Thyroid gland (tissue), 4 donors: ENCODE measurements around the gene NBEAL2. TPM values are rescaled to one million over a fixed set of nuclear protein-coding genes. Genes with fewer than 3 reads are reported as not detected.

Experiments used
- DNase-seq, 2 donors: peaks; one replicate each; pipeline ENCODE4 v3.0.0-alpha.2; 2019
- H3K27ac ChIP-seq, 3 donors: fragments of 200-600 bp; sonication (generic); 1 replicate in 2 of 3; 2 replicates in 1 of 3; pipeline ENCODE4 v1.5.1; 2016 to 2019; ENCODE audit warnings: mild to moderate bottlenecking in 1 of 3, moderate library complexity in 1 of 3
- H3K27me3 ChIP-seq: fragments of 200-600 bp; sonication (generic); one replicate; pipeline ENCODE4 v1.5.1; 2019
- H3K36me3 ChIP-seq, 2 donors: fragments of 200-600 bp; sonication (generic); one replicate each; pipeline ENCODE4 v1.5.1; 2016 to 2019
- H3K4me1 ChIP-seq, 2 donors: fragments of 200-600 bp; sonication (generic); one replicate each; pipeline ENCODE4 v1.5.1; 2017 to 2019
- H3K4me3 ChIP-seq, 3 donors: fragments of 200-600 bp; sonication (generic); replicated peaks in 1 of 3; 1 replicate in 2 of 3; 2 replicates in 1 of 3; pipeline ENCODE4 v1.5.1; 2016; ENCODE audit warnings: mild to moderate bottlenecking in 1 of 3
- H3K9me3 ChIP-seq: fragments of 200-600 bp; sonication (generic); one replicate; pipeline ENCODE4 v1.5.1; 2017
- CTCF ChIP-seq, 6 experiments: fragments of 200-600 bp in 3 of 6; fragments of 450-650 bp in 3 of 6; sonication (generic) in 3 of 6; IDR thresholded peaks; one replicate each; pipeline ENCODE4 v1.5.1; 2016 to 2019; ENCODE audit warnings: antibody characterized with exemption in 6 of 6, mild to moderate bottlenecking in 2 of 6, inconsistent platforms in 1 of 6, moderate library complexity in 1 of 6
- POLR2A ChIP-seq, 2 donors: fragments of 450-650 bp; IDR thresholded peaks; one replicate each; pipeline ENCODE4 v1.6.1; 2017; ENCODE audit warnings: antibody characterized with exemption in 2 of 2, mild to moderate bottlenecking in 2 of 2, moderate library complexity in 1 of 2
- WGBS, 2 donors: methylation state at CpG; one replicate each; pipeline ENCODE4 v1.1.5; 2017; 5-methylcytosine and 5-hydroxymethylcytosine counted together
- intact Hi-C: fragments of 100-400 bp; cut with DNase I; formaldehyde crosslinking; loops from one replicate; pipeline ENCODE4 v1.15.1; 2023
- total RNA-seq, 4 donors: library from RNA; depleted of rRNA; stranded (reverse); fragments of >200 nt; gene quantifications; one replicate each; pipeline ENCODE4 v1.2.3, GENCODE V29; 2016

The NBEAL2 gene
- total RNA-seq, 4 donors from 2014 or later: 19.4 to 38.6 (median 27.5) TPM

GRCh38 chr3:47000922-47001730 lies 21.7 kb downstream of the NBEAL2 start:
- H3K27ac ChIP-seq: no peak overlapping the region
- no peaks in the 10 kb centered on the region for H3K4me1 ChIP-seq
- no peaks in the 10 kb centered on the region for H3K9me3 ChIP-seq
- intact Hi-C loops: loop anchor here (5.0 kb wide), 1 partner anchor 134 kb away; no protein-coding TSS in a partner anchor
- H3K36me3 ChIP-seq: peaks cover 6 to 13% of the 10 kb centered on the region in 2 donors
- H3K4me3 ChIP-seq: no peak overlapping the region
- peak; percentile 45 to 59 for DNase-seq
- TF ChIP-seq POLR2A (IDR thresholded peaks at IDR 0.05): no peak
- TF ChIP-seq CTCF (IDR thresholded peaks at IDR 0.05): no peak
- 73 to 80% methylated on average over 14 to 24 of the region's 25 CpGs for WGBS, 2 donors
- no peaks in the 10 kb centered on the region for H3K27me3 ChIP-seq

GRCh38 chr3:47001731-47002170 lies 22.3 kb downstream of the NBEAL2 start:
- no peak overlapping the region for H3K27ac ChIP-seq
- TF ChIP-seq CTCF (IDR thresholded peaks at IDR 0.05) (no peak), POLR2A (IDR thresholded peaks at IDR 0.05) (no peak)
- H3K4me1 ChIP-seq: no peaks in the 10 kb centered on the region
- H3K4me3 ChIP-seq: no peak overlapping the region
- 90 to 97% methylated on average over 4 to 6 of the region's 16 CpGs for WGBS, 2 donors
- no peaks in the 10 kb centered on the region for H3K9me3 ChIP-seq
- H3K36me3 ChIP-seq: peaks cover 6 to 13% of the 10 kb centered on the region in 2 donors
- DNase-seq: no peak
- no peaks in the 10 kb centered on the region for H3K27me3 ChIP-seq
- intact Hi-C loops: loop anchor here (5.0 kb wide), 1 partner anchor 134 kb away; no protein-coding TSS in a partner anchor

GRCh38 chr3:47002171-47003055 lies 22.9 kb downstream of the NBEAL2 start:
- Histone ChIP-seq H3K9me3 (no peaks in the 10 kb centered on the region), H3K4me1 (no peaks in the 10 kb centered on the region), H3K27ac (no peak overlapping the region), H3K4me3 (no peak overlapping the region), H3K36me3 (peaks cover 6 to 13% of the 10 kb centered on the region in 2 donors), H3K27me3 (no peaks in the 10 kb centered on the region)
- 80 to 91% methylated on average over 25 of the region's 35 CpGs for WGBS, 2 donors
- intact Hi-C loops: loop anchor here (5.0 kb wide), 1 partner anchor 135 kb away; no protein-coding TSS in a partner anchor
- no peak for DNase-seq
- TF ChIP-seq POLR2A (IDR thresholded peaks at IDR 0.05): no peak
- TF ChIP-seq CTCF (IDR thresholded peaks at IDR 0.05): no peak

- TF ChIP-seq CTCF (IDR thresholded peaks at IDR 0.05) (no peak), POLR2A (IDR thresholded peaks at IDR 0.05) (no peak)
- H3K27me3 ChIP-seq: no peaks in the 10 kb centered on the region
- no peak overlapping the region for H3K27ac ChIP-seq
- no peaks in the 10 kb centered on the region for H3K4me1 ChIP-seq
- no peak overlapping the region for H3K4me3 ChIP-seq
- DNase-seq: no peak
- WGBS, 2 donors: 92 to 100% methylated on average over 1 to 10 of the region's 10 CpGs
- intact Hi-C loops: loop anchor here (5.0 kb wide), 1 partner anchor 136 kb away; no protein-coding TSS in a partner anchor
- H3K9me3 ChIP-seq: no peaks in the 10 kb centered on the region
- H3K36me3 ChIP-seq: peaks cover 6 to 13% of the 10 kb centered on the region in 2 donors
These were observed 23.6 kb downstream of the NBEAL2 start for GRCh38 chr3:47003056-47003410.
